ENCODE data around the gene PRSS57. TPM values are rescaled to one million over a fixed set of nuclear protein-coding genes. Genes with fewer than 3 reads are reported as not detected.

Gene PRSS57
- total and polyA plus RNA-seq, 2 of the 4 experiments (the other 2 are of a cell fraction) = not detected

GRCh38 chr19:674282-675151 lies 20.7 kb downstream of the PRSS57 start (continued):
- TF ChIP-seq BHLHE40 (IDR thresholded peaks at IDR 0.05; ENCODE audit: low read depth, low read length) = no peak

- dilution Hi-C loops (cut with HindIII; ENCODE audit: low sequenced_read_pairs, unreplicated experiment) = no loop called here
- in situ Hi-C loops (cut with MboI; ENCODE audit: low sequenced_read_pairs) = no loop called here
These were observed 24.6 kb downstream of the PRSS57 start for GRCh38 chr19:670609-671075.

More at GRCh38 chr19:670609-671075, 24.6 kb downstream of the PRSS57 start:
- Histone ChIP-seq H3K27me3 (ENCODE audit: control insufficient read depth, insufficient read depth, low read length) (no peaks in the 10 kb centered on the region), H2AK5ac (ENCODE audit: low read depth, low read length) (no peak overlapping the region), H3K9me1 (ENCODE audit: insufficient read depth, low read length) (no peaks in the 10 kb centered on the region), H3K9ac (ENCODE audit: low read depth, low read length) (no peak overlapping the region), H3K23ac (ENCODE audit: low read depth, low read length) (no peak overlapping the region), H4K5ac (ENCODE audit: low read depth, low read length) (no peak overlapping the region), H3K9me3 (ENCODE audit: control insufficient read depth, insufficient read depth, low read length) (0 out of 2 replicates have a peak, but pooled peaks cover 2% of the 10 kb centered on the region), H3K4me3 (ENCODE audit: insufficient read depth, low read depth, low read length) (no peak overlapping the region), H3K14ac (replicated peaks; ENCODE audit: low read depth, low read length) (no peak overlapping the region), H2BK5ac (ENCODE audit: low read depth, low read length, poor library complexity, severe bottlenecking) (no peak overlapping the region), H3K56ac (ENCODE audit: extremely low read depth, insufficient read depth, low read length) (no peak overlapping the region), H3K4me1 (ENCODE audit: control insufficient read depth, insufficient read depth, low read length) (peaks cover 6% of the 10 kb centered on the region), H2BK15ac (ENCODE audit: low read depth, low read length) (no peak overlapping the region), H2AFZ (replicated peaks; ENCODE audit: low read length, poor library complexity) (peak overlapping the region; percentile 32), H2BK120ac (ENCODE audit: low read depth, low read length) (no peak overlapping the region), H3K18ac (ENCODE audit: low read depth, low read length) (no peak overlapping the region), H2AK9ac (replicated peaks; ENCODE audit: low read depth, low read length, poor library complexity) (no peak overlapping the region), H4K8ac (ENCODE audit: low read depth in 2 of 2, low read length in 2 of 2) (no peak overlapping the region), H4K20me1 (ENCODE audit: insufficient read depth, low read length) (no peaks in the 10 kb centered on the region), H4K91ac (ENCODE audit: insufficient read depth, low read depth, low read length) (no peak overlapping the region), H3K79me1 (ENCODE audit: low read depth in 1 of 2, low read length in 2 of 2) (no peaks in the 10 kb centered on the region), H2BK20ac (ENCODE audit: low read depth, low read length) (no peak overlapping the region), H3K36me3 (ENCODE audit: control insufficient read depth, insufficient read depth, low read length) (no peaks in the 10 kb centered on the region), H3K27ac (ENCODE audit: insufficient read depth, low read length) (no peak overlapping the region), H3K4ac (ENCODE audit: low read depth, low read length) (no peak overlapping the region), H3K4me2 (ENCODE audit: low read depth, low read length) (no peak overlapping the region)
- ATAC-seq (ENCODE audit: low read depth) (no peak), DNase-seq (no peak)
- 85% methylated on average over 8 of the region's 9 CpGs; no CpG with 5 or more reads in 1 of the 2 experiments for WGBS, 2 experiments (ENCODE audit: extremely low coverage in 2 of 2, insufficient read length in 1 of 2)
- intact Hi-C loops (cut with micrococcal nuclease) = no loop called here
- ChIA-PET POLR2A (ENCODE audit: unreplicated experiment) (no interaction called here), CTCF (no interaction called here)
- TF ChIP-seq RAD21 (IDR thresholded peaks at IDR 0.05; ENCODE audit: low read length) (no peak), MAZ (IDR thresholded peaks at IDR 0.05; ENCODE audit: borderline replicate concordance, low read depth, low read length) (no peak), CEBPB (IDR thresholded peaks at IDR 0.05; ENCODE audit: low read depth, low read length) (no peak), NFE2L2 (IDR thresholded peaks at IDR 0.05; ENCODE audit: low read depth, low read length) (no peak), MXI1 (IDR thresholded peaks at IDR 0.05; ENCODE audit: borderline replicate concordance, low read depth, low read length) (no peak), ELK1 (IDR thresholded peaks at IDR 0.05; ENCODE audit: borderline replicate concordance, low read depth, low read length) (no peak), CHD1 (IDR thresholded peaks at IDR 0.05; ENCODE audit: low read depth, low read length) (no peak), POLR2A (IDR thresholded peaks at IDR 0.05; ENCODE audit: low read depth, low read length) (no peak), MAFK (IDR thresholded peaks at IDR 0.05; ENCODE audit: low read depth, low read length) (no peak), SMC3 (IDR thresholded peaks at IDR 0.05; ENCODE audit: low read depth, low read length) (no peak), RFX5 (IDR thresholded peaks at IDR 0.05; ENCODE audit: low read depth, low read length) (no peak), RCOR1 (IDR thresholded peaks at IDR 0.05; ENCODE audit: insufficient replicate concordance, low read length) (no peak), FOS (IDR thresholded peaks at IDR 0.05; ENCODE audit: low read depth, low read length) (no peak)
- no TSS peak for BruUV-seq (replicated peaks)

Measured in IMR-90 (cell line).